GM19395 (cell line): Measurements from ENCODE around the gene AUTS2.
"Not testable (repeated sequence)": the region's sequence is repeated elsewhere in the genome, so short reads cannot be mapped to it uniquely, and the experiment has no call there.

Source experiments
- ATAC-seq: cut with Tn5 transposase; IDR thresholded peaks from one replicate; pipeline ENCODE4 v1.9.1; 2021; ENCODE audit warnings: mild to moderate bottlenecking, moderate library complexity; ENCODE audit not compliant: unreplicated experiment

AUTS2 gene

GRCh38 chr7:70794962-70795361 is 1196.7 kb downstream of the AUTS2 start:
- ATAC-seq, result no peak

GRCh38 chr7:70795948-70796347 is 1197.7 kb downstream of the AUTS2 start:
- ATAC-seq, result no peak

GRCh38 chr7:70797109-70797514 is 1198.8 kb downstream of the AUTS2 start:
- no peak for ATAC-seq

- ATAC-seq, result no peak
Observed at GRCh38 chr7:70799841-70800405, 1201.6 kb downstream of the AUTS2 start.

DNA sequence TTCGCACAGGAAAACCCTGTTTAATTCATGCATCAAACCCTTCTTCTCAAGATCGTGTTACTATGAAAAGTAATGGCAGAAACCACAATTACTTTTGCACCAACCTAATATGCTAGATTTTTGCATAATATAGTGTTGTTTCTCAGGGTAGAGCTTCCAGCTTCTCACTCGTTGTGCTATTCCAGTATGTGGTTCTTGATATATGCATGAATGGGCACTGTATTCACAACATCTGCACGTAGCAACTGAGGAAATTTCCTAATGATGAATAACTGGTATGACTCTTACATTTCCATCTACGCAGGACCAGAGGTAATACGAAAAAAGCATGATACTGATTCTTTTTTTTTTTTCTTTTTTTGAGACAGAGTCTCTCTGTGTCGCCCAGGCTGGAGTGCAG is 1207.1 kb downstream of the AUTS2 start:
- no peak for ATAC-seq

- ATAC-seq, result no peak
Observed at GRCh38 chr7:70807650-70808049, 1209.4 kb downstream of the AUTS2 start.

DNA sequence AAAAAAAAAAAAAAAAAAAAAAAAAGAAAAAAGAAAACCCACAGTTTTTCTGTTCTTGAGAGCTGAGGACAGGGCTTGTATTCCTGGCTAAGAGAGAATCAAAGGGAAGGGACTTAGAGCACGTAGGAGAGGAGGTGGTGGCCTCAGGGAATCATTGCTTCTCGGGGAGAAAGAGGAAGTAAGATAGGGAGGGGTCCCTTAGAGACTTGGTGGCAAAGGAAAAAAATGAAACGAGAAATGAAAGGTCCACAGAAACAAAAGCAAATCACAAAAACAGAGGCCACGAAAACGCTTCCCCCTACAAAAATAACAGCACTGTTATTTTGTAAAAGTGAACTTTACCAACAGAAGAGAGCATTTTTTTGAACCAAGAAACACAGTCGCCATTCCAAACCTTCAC is 1210.6 kb downstream of the AUTS2 start:
- no peak for ATAC-seq

- ATAC-seq, result no peak
Observed at GRCh38 chr7:70810558-70811139, 1212.4 kb downstream of the AUTS2 start.

GRCh38 chr7:70812511-70812910 is 1214.2 kb downstream of the AUTS2 start:
- no peak for ATAC-seq

GRCh38 chr7:70822490-70822889 is 1224.2 kb downstream of the AUTS2 start:
- not testable (repeated sequence) for ATAC-seq

DNA sequence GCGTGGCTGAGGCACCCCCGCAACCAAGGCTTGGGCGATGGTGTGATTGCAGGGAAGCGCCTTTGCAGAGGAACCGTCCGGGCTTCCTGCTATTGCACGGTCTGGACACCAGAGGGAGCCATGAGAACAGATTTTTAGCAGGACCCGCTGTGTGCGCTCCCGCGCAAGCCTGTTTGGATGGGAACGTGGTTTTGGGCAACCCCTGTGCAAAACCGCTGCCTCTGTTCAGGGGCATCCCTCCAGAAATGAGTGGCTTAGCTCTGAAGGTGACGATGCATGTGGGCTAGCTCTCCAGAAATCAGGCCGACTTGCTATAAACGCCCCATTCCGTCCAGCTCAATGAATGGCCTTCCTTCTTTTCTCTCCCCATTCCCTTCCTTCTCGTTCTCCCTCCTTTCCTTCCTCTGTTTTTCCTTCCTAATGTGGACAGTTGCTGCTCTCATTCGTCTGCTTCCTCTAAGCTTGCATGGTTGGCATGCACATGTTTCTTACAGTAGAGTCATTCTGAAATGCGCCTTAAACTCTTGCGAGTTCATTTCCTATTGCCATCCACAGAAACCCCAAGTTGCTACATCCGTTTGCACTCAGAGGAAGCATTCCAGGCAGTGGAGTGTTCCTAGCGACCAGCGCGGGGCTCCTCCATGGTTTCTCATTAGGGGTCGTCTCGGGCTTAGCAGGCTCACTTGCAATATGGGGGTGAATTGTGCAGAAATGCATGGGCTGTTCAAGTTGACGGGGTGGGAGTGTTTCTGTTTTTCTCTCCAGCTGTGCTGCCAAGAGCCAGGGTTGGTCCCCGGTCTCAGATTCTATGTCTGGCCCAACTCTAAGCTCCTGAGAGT is 1231.2 kb downstream of the AUTS2 start:
- peak; percentile 88 for ATAC-seq

- ATAC-seq, result no peak
Observed at GRCh38 chr7:70830060-70830395, 1231.8 kb downstream of the AUTS2 start.

GRCh38 chr7:70830426-70830825 is 1232.2 kb downstream of the AUTS2 start:
- ATAC-seq, result no peak

GRCh38 chr7:70833726-70834125 is 1235.5 kb downstream of the AUTS2 start:
- no peak for ATAC-seq

- no peak for ATAC-seq
Observed at GRCh38 chr7:70834424-70834823, 1236.1 kb downstream of the AUTS2 start.

GRCh38 chr7:70835658-70836057 is 1237.4 kb downstream of the AUTS2 start:
- no peak for ATAC-seq

DNA sequence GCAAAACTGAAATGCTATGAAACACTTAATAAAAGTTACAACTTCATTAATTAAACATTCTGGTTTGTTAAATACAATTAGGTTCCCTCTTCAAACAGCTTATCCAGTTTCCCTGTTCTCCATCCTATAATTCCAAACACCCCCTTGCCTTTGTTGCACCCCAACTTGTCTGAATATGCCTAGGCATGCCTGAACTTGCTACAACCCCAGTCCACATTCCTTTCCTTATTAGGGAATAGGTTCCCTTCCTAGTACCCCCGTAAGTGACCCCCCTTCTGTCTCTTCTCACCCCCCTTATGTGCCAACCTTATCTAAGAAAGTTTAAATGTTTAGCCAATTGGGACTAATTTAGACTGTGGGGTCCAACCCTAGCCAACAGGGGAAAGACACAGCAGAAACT is 1238.0 kb downstream of the AUTS2 start:
- ATAC-seq, result no peak

GRCh38 chr7:70836946-70837345 is 1238.7 kb downstream of the AUTS2 start:
- ATAC-seq, result no peak

DNA sequence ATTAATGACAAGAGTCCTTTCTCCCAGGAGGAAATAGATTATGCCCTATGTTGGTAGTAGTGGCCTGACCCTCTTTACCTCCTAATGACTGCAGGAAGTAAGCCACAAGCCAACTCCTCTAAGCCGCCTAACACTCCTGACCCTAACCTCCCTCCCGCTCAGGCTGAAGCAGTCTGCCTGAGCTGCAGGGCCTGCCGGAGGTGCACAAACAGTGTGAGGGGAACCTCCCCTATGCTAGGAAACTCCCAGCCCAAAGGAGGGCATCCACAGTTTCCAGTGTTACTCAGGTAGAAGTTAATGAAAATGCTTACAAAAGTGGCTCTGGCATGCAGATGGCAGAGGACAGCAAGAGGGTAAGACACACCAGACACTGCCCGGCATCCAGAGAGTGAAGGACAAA is 1239.3 kb downstream of the AUTS2 start:
- no peak for ATAC-seq

DNA sequence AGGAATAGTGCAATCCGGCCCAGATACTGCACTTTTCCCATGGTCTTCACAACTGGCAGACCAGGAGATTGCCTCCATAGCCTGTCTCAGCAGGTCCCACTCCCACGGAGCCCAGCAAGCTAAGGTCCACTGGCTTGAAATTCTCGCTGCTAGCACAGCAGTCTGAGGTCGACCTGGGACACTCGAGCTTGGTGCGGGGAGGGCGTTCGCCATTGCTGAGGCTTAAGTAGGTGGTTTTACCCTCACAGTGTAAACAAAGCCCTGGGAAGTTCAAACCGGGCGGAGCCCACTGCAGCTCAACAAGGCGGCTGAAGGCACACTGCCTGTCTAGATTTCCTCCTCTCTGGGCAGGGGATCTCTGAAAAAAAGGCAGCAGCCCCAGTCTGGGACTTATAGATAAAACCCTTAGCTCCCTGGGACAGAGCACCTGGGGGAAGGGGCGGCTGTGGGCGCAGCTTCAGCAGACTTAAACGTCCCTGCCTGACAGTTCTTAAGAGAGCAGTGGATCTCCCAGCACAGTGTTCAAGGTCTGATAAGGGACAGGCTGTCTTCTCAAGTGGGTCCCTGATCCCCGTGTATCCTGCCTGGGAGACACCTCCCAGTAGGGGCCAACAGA is 1240.1 kb downstream of the AUTS2 start:
- ATAC-seq, result no peak
